GM10266 (cell line): ENCODE results near the gene DNAJC24.
"Not testable (repeated sequence)": the region's sequence is repeated elsewhere in the genome, so short reads cannot be mapped to it uniquely, and the experiment has no call there.

ENCODE experiments used
- DNase-seq: peaks from one replicate; pipeline ENCODE4 v3.0.0; 2012; ENCODE audit errors: extremely low spot score
- TF ChIP-seq, protein P1 (sequence below): IDR thresholded peaks from 2 replicates; pipeline ENCODE4 v1.5.1; 2012; ENCODE audit warnings: mild to moderate bottlenecking, low read depth; ENCODE audit not compliant: control insufficient read depth, insufficient read depth; ENCODE audit errors: missing control alignments

The DNAJC24 gene, protein sequence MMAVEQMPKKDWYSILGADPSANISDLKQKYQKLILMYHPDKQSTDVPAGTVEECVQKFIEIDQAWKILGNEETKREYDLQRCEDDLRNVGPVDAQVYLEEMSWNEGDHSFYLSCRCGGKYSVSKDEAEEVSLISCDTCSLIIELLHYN

DNA sequence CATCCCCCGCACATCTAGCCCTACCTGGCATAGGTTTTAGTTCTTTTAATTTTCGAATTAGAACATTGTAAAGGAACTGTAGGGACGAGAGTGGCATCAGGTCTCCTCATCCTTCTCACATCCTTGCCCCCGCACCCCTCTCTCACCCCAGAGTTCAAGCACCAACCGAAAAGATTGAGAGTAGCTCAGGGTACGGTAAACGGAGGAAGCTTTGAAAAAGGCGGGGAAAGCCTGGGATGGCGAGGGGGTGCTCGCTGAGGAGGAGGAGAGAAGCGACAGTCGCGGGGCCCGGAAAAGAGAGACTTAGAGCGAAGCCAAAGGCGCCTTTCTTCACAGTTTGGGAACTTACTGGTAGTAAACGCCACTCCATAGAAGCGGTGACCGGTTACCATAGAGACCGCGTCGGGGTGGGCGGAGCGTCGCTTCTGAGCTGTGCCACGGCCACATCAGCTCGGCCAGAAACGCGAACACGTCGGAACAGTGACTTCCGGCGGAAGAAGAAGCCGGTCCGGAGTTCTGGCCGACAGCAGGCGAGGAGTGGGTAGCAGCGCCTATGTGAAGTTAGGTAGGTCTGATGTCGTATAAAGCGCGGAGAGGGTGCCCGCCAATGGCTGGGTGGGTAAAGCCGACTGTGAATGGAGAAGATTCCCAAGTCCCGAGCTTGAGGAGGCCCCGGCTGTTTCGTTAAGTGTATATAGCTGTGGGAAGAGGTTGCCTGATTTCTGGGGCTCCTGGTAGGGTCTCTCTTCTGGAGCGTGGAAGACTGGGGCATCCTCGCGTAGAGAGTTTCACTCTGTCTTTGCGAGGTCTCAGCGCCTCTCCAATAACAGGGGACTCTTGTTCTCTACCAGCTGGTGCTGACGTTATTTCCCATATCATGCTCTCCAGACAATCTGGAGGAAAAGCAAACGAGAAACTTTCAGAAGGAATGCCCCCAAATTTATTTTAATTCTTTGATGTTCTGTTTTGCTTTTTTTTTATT is at the start of gene DNAJC24, which contains the start of gene DCDC1:
Gene DNAJC24 (plus strand): TSS at position 513 of the 982 bp plus-strand sequence. CDS start 889 bp downstream, outside the sequence.
Gene DCDC1 (minus strand): TSS at position 392 of the 982 bp plus-strand sequence. CDS start 41,459 bp downstream, outside the sequence.
- TF ChIP-seq, protein P1, sequence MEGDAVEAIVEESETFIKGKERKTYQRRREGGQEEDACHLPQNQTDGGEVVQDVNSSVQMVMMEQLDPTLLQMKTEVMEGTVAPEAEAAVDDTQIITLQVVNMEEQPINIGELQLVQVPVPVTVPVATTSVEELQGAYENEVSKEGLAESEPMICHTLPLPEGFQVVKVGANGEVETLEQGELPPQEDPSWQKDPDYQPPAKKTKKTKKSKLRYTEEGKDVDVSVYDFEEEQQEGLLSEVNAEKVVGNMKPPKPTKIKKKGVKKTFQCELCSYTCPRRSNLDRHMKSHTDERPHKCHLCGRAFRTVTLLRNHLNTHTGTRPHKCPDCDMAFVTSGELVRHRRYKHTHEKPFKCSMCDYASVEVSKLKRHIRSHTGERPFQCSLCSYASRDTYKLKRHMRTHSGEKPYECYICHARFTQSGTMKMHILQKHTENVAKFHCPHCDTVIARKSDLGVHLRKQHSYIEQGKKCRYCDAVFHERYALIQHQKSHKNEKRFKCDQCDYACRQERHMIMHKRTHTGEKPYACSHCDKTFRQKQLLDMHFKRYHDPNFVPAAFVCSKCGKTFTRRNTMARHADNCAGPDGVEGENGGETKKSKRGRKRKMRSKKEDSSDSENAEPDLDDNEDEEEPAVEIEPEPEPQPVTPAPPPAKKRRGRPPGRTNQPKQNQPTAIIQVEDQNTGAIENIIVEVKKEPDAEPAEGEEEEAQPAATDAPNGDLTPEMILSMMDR: no peak

DNA sequence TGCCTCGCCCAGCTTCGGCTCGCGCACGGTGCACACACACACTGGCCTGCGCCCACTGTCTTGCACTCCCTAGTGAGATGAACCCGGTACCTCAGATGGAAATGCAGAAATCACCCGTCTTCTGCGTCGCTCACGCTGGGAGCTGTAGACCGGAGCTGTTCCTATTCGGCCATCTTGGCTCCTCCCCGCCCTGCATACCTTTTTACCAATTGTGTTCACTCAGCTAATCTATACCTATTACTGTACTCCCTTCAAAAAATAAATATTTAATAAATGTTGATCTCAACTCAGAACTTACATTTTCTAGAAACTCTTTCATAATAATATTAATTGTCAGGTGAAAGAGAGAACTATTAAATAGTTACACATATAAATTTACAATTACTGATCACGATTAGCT is 48.2 kb upstream of the DNAJC24 start:
- DNase-seq: not testable (repeated sequence)

More for the DNA sequence above, at the start of gene DNAJC24, which contains the start of gene DCDC1:
- peak; percentile 79 for DNase-seq

DNA sequence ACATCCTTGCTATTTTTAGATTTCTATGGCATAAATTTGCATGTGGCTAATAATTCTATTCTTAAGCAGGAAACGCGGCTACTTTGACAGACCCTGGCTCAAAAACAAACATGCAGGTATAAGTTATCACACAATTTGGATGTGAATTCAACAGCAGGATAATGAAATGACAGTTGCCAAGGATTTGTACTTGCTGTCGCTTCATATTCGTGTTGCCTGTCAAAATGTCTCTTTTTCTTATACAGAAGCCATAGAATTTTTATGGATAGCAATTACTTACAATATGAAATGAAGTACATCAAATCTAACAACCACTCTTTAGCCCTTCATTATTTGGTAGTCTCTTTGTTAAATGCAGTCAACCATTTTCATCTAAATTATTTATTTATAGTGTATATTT is 46.5 kb upstream of the DNAJC24 start:
- DNase-seq: no peak
- TF ChIP-seq, protein P1: no peak

DNA sequence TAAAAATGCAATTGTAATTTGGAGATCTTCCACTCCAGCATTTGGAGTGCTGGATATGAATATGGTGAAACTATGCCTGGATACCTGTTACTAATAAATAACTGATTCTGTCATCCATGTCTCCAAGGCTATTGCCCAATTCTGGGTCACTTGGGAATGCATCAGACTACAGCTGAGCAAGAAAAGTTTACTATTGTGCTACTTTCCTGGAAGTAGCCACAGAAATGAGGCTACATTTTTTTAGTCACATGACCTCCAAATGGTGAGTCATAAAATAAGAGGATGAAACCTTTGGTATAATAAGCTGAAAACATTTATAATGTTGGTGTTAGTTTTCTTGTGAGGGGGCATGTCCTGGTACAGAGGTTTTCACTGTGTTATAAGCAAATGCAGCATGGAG is 44.5 kb upstream of the DNAJC24 start:
- TF ChIP-seq, protein P1: no peak
- DNase-seq: no peak

DNA sequence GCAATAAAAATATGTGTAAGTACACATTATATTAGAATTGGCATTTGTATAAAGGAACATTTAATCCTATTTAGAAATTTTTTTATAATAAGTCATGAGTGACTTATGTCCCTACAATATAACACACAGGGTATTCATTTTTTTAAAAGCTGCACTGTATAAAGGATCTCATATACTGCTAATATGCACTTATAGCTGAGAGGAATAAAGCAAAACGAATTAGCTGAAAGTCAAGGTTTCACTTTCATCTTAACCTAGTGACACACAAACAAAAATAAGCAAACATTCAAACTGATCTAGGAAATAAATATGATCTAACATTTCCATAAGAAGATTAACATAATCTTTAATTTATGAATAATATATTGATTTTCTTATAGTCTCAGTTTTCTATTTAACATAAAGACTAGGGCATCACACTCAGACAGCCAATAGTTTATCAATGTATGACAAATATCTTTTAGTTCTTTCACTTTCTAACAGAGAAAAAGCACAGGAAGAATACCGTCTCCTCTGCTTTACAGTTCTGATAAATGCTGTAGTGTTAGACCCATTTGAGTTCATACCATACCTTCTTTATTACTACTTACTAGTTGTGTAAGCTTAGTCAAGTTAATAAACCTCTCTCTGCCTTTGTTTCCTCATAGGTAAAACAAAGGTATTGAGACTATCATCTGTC is 43.1 kb upstream of the DNAJC24 start:
- peak; percentile 13 for DNase-seq
- TF ChIP-seq, protein P1: no peak

DNA sequence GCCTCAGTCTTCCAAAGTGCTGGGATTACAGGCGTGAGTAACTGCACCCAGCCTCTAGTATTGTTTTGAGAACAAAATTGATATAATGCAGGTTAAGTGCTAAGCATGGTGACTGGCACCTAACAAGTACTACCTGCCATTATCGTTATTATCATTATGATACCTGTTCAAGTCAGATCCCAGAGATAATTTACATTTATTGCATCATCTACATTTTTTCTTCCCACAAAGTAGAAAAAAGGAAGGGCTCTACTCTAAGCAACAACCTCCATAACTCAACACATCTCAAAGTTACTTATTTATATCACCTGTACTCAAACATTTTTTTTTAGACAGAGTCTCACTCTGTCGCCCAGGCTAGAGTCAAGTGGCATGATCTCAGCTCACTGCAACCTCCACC is 42.2 kb upstream of the DNAJC24 start:
- TF ChIP-seq, protein P1: no peak
- no peak for DNase-seq

DNA sequence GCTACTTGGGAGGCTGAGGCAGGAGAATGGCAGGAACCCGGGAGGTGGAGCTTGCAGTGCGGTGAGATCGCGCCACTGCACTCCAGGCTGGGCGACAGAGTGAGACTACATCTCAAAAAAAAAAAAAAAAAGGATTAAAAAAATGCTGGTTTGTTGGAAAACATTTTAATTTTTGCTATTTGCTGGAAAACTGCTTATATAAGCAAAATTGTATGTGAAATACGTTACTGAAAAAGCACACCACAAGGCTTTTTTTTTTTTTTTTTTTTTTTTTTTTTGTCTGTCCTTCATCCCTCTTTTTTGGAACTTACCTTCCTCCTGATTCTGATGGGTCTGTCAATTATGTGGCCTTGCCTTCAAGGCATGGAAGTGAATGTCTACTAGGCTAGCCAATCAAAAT is 41.0 kb upstream of the DNAJC24 start:
- TF ChIP-seq, protein P1: no peak

More for the DNA sequence above, 41.0 kb upstream of the DNAJC24 start:
- DNase-seq: no peak
